CD4-positive, alpha-beta T cell treated with Interleukin-4 for 4 hours (primary cell): ENCODE results near the gene HEY2.
"Not testable (repeated sequence)": the region's sequence is repeated elsewhere in the genome, so short reads cannot be mapped to it uniquely, and the experiment has no call there.

ENCODE experiments used
- DNase-seq: peaks from one replicate; pipeline ENCODE4 v3.0.0-alpha.2; 2020

Gene HEY2

GRCh38 chr6:125797120-125797885, 47.9 kb downstream of the HEY2 start:
- DNase-seq = no peak

GRCh38 chr6:125797886-125798444, 48.5 kb downstream of the HEY2 start:
- DNase-seq = no peak

- DNase-seq = no peak
These were observed 49.5 kb downstream of the HEY2 start for GRCh38 chr6:125798734-125799508.

GRCh38 chr6:125802383-125802782, 53.0 kb downstream of the HEY2 start:
- DNase-seq = no peak

- DNase-seq = no peak
These were observed 53.5 kb downstream of the HEY2 start for GRCh38 chr6:125802943-125803377.

- DNase-seq = peak; percentile 61
These were observed 54.8 kb downstream of the HEY2 start for GRCh38 chr6:125804264-125804663.

- DNase-seq = not testable (repeated sequence)
These were observed 55.5 kb downstream of the HEY2 start for GRCh38 chr6:125804866-125805425.

- no peak for DNase-seq
These were observed 57.4 kb downstream of the HEY2 start for GRCh38 chr6:125806813-125807212.

GRCh38 chr6:125807293-125807692, 57.9 kb downstream of the HEY2 start:
- no peak for DNase-seq

GRCh38 chr6:125808060-125808459, 58.6 kb downstream of the HEY2 start:
- DNase-seq = no peak

GRCh38 chr6:125808591-125808990, 59.2 kb downstream of the HEY2 start:
- DNase-seq = no peak

GRCh38 chr6:125809570-125810170, 60.2 kb downstream of the HEY2 start:
- no peak for DNase-seq

- DNase-seq = no peak
These were observed 61.0 kb downstream of the HEY2 start for GRCh38 chr6:125810445-125810844.
